Naive B cell (primary cell): Measurements from ENCODE around the gene STK10. TPM values are rescaled to one million over a fixed set of nuclear protein-coding genes. Genes with fewer than 3 reads are reported as not detected.
"Not testable (repeated sequence)": the region's sequence is repeated elsewhere in the genome, so short reads cannot be mapped to it uniquely, and the experiment has no call there.

Source experiments
- ATAC-seq, 2 donors: fragments of 150-1000 bp; cut with Tn5 transposase; 2 replicates each; pipeline ENCODE4 v1.10.0; 2021; ENCODE audit warnings: low read depth in 2 of 2, mild to moderate bottlenecking in 2 of 2, moderate library complexity in 2 of 2
- DNase-seq: peaks from one replicate; pipeline ENCODE4 v3.0.0; 2022
- H3K27ac Mint-ChIP-seq, 6 donors: one replicate each; pipeline ENCODE4 v1.8.0; 2020 to 2022; ENCODE audit warnings: mild to moderate bottlenecking in 6 of 6, mixed read lengths in 6 of 6, moderate library complexity in 5 of 6, inconsistent platforms in 2 of 6
- H3K27me3 Mint-ChIP-seq, 3 donors: one replicate each; pipeline ENCODE4 v1.8.0; 2021 to 2022; ENCODE audit warnings: mixed read lengths in 3 of 3, mild to moderate bottlenecking in 1 of 3
- H3K36me3 Mint-ChIP-seq, 2 donors: one replicate each; pipeline ENCODE4 v1.8.0; 2020 to 2022; ENCODE audit warnings: mixed read lengths in 2 of 2, inconsistent platforms in 1 of 2, mild to moderate bottlenecking in 1 of 2
- H3K4me1 Mint-ChIP-seq, 3 donors: one replicate each; pipeline ENCODE4 v1.8.0; 2020 to 2022; ENCODE audit warnings: mixed read lengths in 3 of 3, inconsistent platforms in 1 of 3, mild to moderate bottlenecking in 1 of 3, moderate library complexity in 1 of 3
- H3K4me3 Mint-ChIP-seq, 8 donors: one replicate each; pipeline ENCODE4 v1.8.0; 2020 to 2022; ENCODE audit warnings: mild to moderate bottlenecking in 8 of 8, mixed read lengths in 8 of 8, moderate library complexity in 8 of 8, inconsistent platforms in 2 of 8
- H3K9me3 Mint-ChIP-seq, 7 donors: one replicate each; pipeline ENCODE4 v1.8.0; 2020 to 2022; ENCODE audit warnings: mixed read lengths in 7 of 7, mild to moderate bottlenecking in 5 of 7, inconsistent platforms in 2 of 7, moderate library complexity in 1 of 7
- polyA plus RNA-seq, 6 donors: library from polyadenylated mRNA; unstranded; fragments of 300-500 nt; fragmentation: Illumina TruSeq; gene quantifications; one replicate each; pipeline ENCODE4 v1.2.3, GENCODE V29; 2021; ENCODE audit warnings: low read depth in 6 of 6

STK10 gene
- polyA plus RNA-seq, 6 donors from 2014 or later: 12.2 to 73.3 (median 36.3) TPM

DNA sequence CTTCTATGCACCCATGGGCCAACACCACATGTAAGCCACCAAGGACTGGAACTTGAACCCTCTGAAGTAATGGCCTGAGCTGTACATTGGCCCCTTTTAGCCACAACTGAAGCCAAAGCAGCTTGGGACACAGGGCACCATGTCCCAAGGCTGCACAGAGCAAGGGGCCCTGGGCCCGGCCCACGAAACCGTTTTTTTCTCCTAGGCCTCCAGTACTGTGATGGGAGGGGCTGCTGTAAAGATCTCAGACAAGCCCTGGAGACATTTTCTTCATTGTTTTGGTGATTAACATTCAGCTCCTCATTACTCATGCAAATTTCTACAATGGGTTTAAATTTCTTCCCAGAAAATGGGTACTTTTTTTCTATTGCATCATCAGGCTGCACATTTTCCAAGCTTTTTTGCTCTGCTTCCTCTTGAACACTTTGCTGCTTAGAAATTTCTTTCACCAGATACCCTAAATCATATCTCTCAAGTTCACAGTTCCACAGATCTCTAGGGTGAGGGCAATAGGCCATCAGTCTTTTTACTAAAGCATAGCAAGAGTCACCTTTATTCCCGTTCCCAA, 156.0 kb downstream of the STK10 start:
- H3K9me3 Mint-ChIP-seq: peaks cover 5 to 23% (median 10%) of the 10 kb centered on the region in 7 donors
- no peak overlapping the region for H3K27ac Mint-ChIP-seq
- no peaks in the 10 kb centered on the region for H3K27me3 Mint-ChIP-seq
- peaks cover 11 to 18% (median 16%) of the 10 kb centered on the region in 3 donors for H3K4me1 Mint-ChIP-seq
- DNase-seq: no peak
- peaks cover 19 to 21% of the 10 kb centered on the region in 2 donors for H3K36me3 Mint-ChIP-seq
- no peak overlapping the region for H3K4me3 Mint-ChIP-seq
- no peak for ATAC-seq

DNA sequence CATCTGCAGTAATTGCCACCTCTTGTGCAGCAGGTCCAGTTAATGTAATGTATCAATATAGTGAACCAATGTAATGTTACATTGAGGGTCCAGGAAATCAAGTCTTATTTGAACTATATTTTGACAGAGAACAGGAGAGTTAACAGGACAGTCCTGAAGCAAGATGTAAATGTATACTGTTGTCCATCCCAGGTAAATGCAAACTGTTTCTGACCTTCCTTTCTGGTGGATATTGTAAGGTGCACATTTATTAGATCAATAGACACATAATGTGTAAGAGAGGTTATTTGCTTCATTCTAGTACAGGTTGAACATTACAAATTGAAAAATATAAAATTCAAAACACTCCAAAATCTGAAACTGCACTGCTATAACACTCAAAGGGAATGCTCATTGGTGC, 158.1 kb downstream of the STK10 start:
- Mint-ChIP-seq H3K27me3 (no peaks in the 10 kb centered on the region), H3K4me3 (no peak overlapping the region), H3K9me3 (peaks cover 5 to 23% (median 10%) of the 10 kb centered on the region in 7 donors), H3K4me1 (peaks cover 4 to 12% (median 6%) of the 10 kb centered on the region in 3 donors), H3K36me3 (peaks cover 15 to 21% of the 10 kb centered on the region in 2 donors), H3K27ac (no peak overlapping the region)
- ATAC-seq (no peak), DNase-seq (no peak)

DNA sequence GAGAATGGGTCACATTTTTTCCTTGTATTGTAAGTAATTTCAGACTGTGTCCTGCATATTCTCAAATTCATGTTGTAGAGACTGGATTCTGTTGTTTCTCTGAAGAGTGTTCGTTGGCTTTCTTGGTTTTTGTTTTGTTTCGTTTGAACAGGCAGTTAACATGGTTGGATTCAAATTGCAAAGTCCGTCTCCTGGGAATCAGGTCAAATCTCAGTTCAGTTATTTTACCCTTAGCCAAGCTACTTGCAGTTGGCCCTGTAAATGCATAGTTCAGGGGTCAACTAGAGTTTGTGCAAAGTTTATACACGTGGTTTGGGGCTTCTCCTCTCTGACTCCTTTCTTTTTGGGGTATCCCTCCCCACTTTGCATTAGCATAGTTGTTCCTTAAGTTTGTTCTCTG, 159.9 kb downstream of the STK10 start:
- DNase-seq (no peak), ATAC-seq (no peak)
- H3K4me1 Mint-ChIP-seq: peaks cover 0 to 6% (median 2%) of the 10 kb centered on the region in 3 donors
- H3K4me3 Mint-ChIP-seq: no peak overlapping the region
- H3K9me3 Mint-ChIP-seq: peaks cover 5 to 23% (median 10%) of the 10 kb centered on the region in 7 donors
- H3K27me3 Mint-ChIP-seq: no peaks in the 10 kb centered on the region
- H3K27ac Mint-ChIP-seq: no peak overlapping the region
- peaks cover 15 to 21% of the 10 kb centered on the region in 2 donors for H3K36me3 Mint-ChIP-seq

DNA sequence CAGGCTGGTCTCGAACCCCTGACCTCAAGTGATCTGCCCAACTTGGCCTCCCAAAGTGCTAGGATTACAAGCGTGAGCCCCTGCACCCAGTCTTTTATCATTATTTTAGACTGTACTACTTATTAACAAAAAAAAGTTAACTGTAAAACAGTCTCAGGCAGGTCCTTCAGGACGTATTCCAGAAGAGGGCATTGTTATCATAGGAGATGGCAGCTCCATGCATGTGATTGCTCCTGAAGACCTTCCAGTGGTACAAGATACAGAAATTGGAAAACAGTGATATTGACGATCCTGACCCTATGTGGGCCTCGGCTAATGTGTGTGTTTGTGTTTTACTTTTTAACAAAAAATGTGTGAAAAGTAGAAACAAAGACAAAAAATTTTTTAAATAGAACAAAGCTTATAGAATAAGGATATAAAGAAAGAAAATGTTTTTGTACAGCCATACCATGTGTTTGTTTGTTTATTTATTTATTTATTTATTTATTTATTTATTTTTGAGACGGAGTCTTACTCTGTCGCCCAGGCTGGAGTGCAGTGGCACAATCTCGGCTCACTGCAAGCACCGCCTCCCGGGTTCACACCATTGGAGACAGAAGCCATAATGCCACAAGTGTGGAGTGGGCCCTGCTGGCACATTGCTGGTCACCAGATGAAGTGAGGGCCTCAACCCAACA, 167.8 kb downstream of the STK10 start:
- H3K4me3 Mint-ChIP-seq, H3K27ac Mint-ChIP-seq, DNase-seq, H3K9me3 Mint-ChIP-seq, H3K27me3 Mint-ChIP-seq, ATAC-seq, H3K4me1 Mint-ChIP-seq, H3K36me3 Mint-ChIP-seq: not testable (repeated sequence)

DNA sequence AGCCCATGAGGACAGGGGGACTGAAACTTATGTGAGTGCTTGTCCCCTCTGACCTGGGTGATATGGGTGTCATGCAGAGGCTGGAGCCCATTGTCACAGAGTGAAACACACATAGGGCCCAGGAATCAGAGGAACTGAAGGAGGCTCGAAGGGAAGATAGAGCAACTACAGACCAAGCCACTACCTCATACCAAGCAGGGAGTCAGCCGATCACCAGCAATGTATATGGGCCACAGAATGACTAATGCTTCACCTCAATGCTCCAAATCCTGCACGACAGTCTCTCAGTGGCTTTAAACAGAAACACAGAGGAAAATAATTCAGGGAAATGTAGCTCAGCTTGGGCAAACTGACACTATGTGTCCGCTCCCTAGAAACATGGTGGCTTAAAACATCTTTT, 172.7 kb downstream of the STK10 start:
- H3K27ac Mint-ChIP-seq: peak overlapping the region in 1 of 6 donors; percentile 13
- H3K4me1 Mint-ChIP-seq: no peaks in the 10 kb centered on the region
- DNase-seq (no peak), ATAC-seq (no peak)
- no peak overlapping the region for H3K4me3 Mint-ChIP-seq
- H3K36me3 Mint-ChIP-seq: no peaks in the 10 kb centered on the region
- H3K9me3 Mint-ChIP-seq: no peaks in the 10 kb centered on the region
- no peaks in the 10 kb centered on the region for H3K27me3 Mint-ChIP-seq

DNA sequence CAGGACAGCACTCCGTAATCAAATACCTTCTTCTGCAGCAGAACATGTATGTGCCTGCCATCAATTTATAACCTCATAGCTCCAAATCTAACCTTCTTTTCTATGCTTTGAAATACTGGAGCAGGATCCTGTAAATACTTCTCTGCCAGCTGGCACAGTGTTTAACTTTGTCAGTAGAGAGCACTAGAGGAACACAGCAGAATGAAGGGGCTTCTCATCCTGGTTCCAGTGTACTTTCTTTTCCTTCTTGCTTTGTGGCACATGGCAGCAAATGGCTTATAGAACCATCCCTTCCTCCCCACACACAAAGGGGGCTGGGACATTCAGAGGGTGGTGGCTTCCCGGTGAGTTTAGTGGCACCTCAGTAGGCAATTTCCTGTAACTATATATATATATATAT, 177.7 kb downstream of the STK10 start:
- DNase-seq: no peak
- no peak for ATAC-seq
- Mint-ChIP-seq H3K9me3 (no peaks in the 10 kb centered on the region), H3K27ac (no peak overlapping the region), H3K36me3 (no peaks in the 10 kb centered on the region), H3K4me1 (peaks cover 16 to 24% (median 19%) of the 10 kb centered on the region in 3 donors), H3K27me3 (no peaks in the 10 kb centered on the region), H3K4me3 (peak overlapping the region in 1 of 8 donors; percentile 56)

DNA sequence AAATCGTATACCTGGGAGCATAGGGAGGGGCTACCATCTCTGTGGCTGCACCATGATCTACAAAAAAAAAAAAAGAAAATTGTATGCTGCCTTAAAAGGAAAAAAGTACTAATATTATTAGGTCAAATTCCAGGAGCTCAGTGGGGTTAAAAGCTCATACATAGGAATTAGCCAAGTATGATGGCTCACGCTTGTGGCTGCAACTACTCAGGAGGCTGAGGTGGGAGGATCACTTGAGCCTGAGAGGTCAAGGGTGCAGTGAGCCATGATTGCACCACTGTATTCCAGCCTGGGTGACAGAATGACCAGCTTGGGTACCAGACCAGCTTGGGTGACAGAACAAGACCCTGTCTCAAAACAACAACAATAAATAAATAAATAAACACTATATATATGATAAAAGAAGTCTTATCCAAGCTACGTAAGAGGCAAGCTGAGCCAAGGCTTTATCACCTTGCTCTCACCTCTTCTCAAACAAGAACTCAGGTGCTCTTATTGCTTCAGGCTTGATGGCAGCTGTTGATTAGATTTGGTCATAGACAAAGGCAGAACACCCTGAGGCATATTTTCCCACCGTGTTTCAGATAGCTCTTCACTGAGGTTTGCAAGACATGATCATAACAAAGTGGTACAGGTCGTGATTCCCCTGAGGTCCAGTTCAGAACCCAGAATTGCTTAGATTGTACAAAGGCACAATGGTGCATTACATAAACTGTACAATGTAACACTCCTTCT, 178.3 kb downstream of the STK10 start:
- Mint-ChIP-seq H3K4me1 (peaks cover 22 to 29% (median 25%) of the 10 kb centered on the region in 3 donors), H3K9me3 (no peaks in the 10 kb centered on the region), H3K27ac (no peak overlapping the region), H3K27me3 (no peaks in the 10 kb centered on the region), H3K4me3 (peak overlapping the region in 1 of 8 donors; percentile 96), H3K36me3 (no peaks in the 10 kb centered on the region)
- ATAC-seq: no peak
- no peak for DNase-seq

DNA sequence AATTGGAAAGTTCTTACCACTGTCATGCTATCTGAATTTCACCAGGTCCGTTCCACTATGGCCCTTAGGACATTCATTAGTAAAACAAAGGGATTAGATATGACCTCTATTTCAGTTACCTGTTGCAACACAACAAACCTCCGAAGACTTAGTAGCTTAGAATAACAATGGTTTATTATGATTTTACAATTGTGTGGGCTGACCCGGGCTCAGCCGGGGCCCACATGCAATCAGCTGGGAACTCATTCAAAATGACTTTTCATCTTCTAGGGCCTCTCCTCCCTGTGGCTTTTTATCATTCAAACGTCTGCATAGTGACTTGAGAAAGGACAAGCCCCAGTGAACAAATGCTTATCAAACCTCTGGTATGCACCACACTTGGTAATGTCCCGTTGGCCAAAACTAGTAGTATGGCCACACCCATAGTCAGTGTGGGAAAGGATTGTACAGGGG, 179.3 kb downstream of the STK10 start:
- Mint-ChIP-seq H3K27me3 (no peaks in the 10 kb centered on the region), H3K36me3 (no peaks in the 10 kb centered on the region), H3K27ac (peak overlapping the region in 1 of 6 donors; percentile 52), H3K4me1 (peaks cover 26 to 37% (median 29%) of the 10 kb centered on the region in 3 donors), H3K9me3 (no peaks in the 10 kb centered on the region), H3K4me3 (peak overlapping the region in 3 of 8 donors; percentile 25 to 96 (median 65))
- ATAC-seq (no peak), DNase-seq (no peak)

DNA sequence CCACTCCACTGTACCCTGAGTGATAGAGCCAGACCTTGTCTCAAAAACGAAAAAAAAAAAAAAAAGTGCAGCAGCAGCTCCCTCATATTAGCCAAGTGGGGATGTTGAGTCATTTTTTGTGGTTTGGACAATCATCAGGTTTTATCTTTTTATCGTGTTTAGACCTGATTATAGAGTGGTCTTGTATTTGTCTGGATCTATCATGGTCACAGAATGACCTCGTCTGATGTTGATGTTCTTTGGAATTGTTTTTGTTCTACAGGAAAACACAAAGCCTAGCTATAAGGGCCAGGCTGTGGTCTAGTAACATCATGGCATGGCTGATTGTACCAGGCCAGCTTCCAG, 179.9 kb downstream of the STK10 start:
- H3K9me3 Mint-ChIP-seq: no peaks in the 10 kb centered on the region
- peak overlapping the region in 7 of 8 donors; percentile 91 to 98 (median 96) for H3K4me3 Mint-ChIP-seq
- ATAC-seq (no peak), DNase-seq (no peak)
- peak overlapping the region in 3 of 6 donors; percentile 73 to 99 (median 74) for H3K27ac Mint-ChIP-seq
- peaks cover 32 to 44% (median 36%) of the 10 kb centered on the region in 3 donors for H3K4me1 Mint-ChIP-seq
- H3K36me3 Mint-ChIP-seq: no peaks in the 10 kb centered on the region
- H3K27me3 Mint-ChIP-seq: no peaks in the 10 kb centered on the region

DNA sequence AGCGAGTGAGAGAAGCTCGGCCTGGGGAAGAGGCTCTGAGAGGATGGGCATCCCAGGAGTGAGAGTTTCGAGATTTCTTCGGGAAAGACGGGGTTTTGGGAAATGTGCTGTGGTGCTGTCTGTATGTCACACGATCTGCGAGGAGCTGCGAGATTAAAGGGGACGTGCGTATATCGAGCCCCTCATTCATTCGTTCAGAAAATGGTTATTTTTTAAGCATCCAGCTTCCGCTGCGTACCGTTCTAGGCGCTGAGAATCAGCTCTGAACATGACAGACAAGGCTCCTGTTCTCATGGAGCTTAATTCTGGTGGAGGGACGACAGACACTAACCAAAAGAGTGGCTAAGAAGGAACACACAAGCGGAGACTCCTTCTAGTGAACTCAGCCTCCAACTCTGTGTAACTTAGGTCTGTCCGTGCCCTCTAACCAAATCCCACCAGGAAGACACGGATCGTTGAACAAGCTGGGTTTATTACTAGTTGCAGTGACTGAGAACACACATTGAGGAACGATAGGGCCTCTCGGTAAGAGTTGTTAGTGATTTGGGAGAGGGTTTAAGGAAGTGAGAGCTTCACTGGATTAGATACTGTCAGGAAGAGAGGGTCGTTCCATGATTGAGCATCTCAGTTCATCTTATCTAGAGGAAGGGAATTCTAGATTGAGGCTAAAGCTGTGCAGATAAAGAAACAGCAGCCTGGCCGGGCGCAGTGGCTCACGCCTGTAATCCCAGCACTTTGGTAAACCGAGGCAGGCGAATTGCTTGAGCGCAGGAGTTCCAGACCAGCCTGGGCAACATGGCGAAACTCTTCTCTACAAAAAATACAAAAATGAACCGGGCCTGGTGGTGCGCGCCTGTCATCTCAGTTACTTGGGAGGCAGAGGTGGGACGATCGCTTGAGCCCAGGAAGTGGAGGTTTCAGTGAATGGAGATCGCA, 180.6 kb downstream of the STK10 start:
- Mint-ChIP-seq H3K4me1 (peaks cover 34 to 50% (median 42%) of the 10 kb centered on the region in 3 donors), H3K27ac (peak overlapping the region; percentile 96 to 99 (median 98)), H3K9me3 (no peaks in the 10 kb centered on the region), H3K4me3 (peak overlapping the region; percentile 91 to 98 (median 96)), H3K36me3 (no peaks in the 10 kb centered on the region), H3K27me3 (no peaks in the 10 kb centered on the region)
- ATAC-seq (peak; percentile 0), DNase-seq (no peak)

DNA sequence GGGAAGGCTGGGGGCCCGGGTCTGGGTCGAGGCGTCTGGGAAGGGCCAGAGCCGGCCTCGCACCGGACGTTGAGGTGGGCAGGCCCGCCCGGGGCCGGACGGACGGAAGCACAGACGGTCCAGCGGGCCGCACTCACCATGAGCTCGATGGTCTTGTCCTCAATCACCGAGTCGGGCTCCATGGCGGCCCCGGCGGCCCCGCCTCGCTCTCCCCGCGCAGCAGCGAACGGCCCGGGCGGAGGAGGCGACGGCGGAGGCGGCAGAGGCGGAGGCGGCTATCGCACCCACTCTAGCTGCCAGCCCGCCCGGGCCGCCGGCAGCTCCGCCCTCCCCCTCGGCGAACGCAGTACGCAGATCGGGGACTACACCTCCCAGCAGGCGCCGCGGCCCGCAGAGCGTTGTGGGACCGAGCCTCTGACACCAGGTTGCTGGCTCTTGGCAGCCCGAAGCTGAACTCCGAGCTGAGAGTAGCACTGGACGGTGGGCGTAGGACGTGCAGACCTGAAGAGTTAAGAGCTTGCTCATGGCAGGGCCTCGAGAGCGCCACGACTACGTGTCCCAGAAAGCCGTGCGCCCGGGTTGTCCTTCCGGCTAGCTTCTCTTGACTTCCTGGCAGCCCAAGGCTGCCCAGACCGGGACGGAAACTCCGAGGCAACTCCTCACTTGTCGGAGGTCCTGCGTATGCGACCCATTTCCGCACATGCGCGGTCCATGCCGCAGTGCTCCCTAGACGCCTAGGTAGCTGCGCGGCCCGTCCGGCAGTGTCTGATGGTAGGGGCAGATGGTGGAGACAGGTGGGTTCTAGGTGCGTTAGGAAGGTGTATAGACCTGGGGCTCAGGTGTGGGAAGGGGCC, 181.5 kb downstream of the STK10 start, which contains the start of gene FBXW11:
Gene FBXW11, minus strand, starts transcription at position 318 of the 854 bp plus-strand sequence. Its CDS starts 136 bp downstream, at position 182.
- no peaks in the 10 kb centered on the region for H3K36me3 Mint-ChIP-seq
- H3K27me3 Mint-ChIP-seq: no peaks in the 10 kb centered on the region
- peak within 1 kb of the TSS; percentile 96 to 99 (median 98) for H3K27ac Mint-ChIP-seq
- ATAC-seq (peak; percentile 84 to 86), DNase-seq (peak; percentile 94)
- H3K4me1 Mint-ChIP-seq: peaks cover 43 to 59% (median 51%) of the 10 kb centered on the region in 3 donors
- H3K4me3 Mint-ChIP-seq: peak within 1 kb of the TSS; percentile 91 to 98 (median 96)
- no peaks in the 10 kb centered on the region for H3K9me3 Mint-ChIP-seq

DNA sequence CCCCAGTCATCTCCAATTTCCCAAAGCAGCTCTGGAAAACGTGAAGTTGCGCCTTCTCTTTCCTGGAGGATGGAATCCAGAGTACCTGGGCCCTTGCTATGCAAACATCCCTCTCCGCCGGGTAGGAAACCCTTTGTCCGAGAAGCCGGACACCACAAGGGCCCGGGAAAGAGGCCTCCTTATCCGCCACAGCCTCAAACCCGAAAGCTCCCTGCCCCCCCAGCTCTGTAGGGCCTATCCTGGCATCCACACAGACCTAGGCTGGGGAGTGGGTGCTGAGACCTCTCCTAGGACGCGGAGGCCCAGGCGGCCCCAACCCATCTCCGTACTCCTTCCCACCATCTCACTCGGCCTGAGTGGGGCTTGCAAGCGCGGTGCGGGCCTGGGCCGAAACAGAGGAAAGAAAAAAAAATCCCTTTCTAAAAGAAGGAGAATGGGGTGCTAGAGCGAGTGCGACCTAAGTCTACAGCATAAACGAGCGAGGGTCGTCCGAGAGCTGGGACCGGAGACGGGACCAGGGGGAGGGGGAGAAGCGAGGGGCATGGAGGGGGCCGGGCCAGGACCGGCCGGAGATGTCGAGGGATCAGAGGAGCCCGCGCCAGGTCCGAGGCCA, 182.2 kb downstream of the STK10 start:
- Mint-ChIP-seq H3K27ac (peak overlapping the region; percentile 92 to 98 (median 97)), H3K27me3 (no peaks in the 10 kb centered on the region), H3K36me3 (no peaks in the 10 kb centered on the region), H3K4me3 (peak overlapping the region; percentile 76 to 98 (median 96)), H3K4me1 (peaks cover 50 to 66% (median 58%) of the 10 kb centered on the region in 3 donors), H3K9me3 (no peaks in the 10 kb centered on the region)
- no peak for DNase-seq
- no peak for ATAC-seq
